ENCODE results near the gene ARF5.

Gene ARF5

GRCh38 chr7:127588697-127589482 is 679 bp downstream of the ARF5 start:
- peak in 1 of 2 donors; percentile 11 for DNase-seq (ENCODE audit: extremely low read depth in 1 of 2, low read depth in 1 of 2)

GRCh38 chr7:127589896-127590295 is 1.7 kb downstream of the ARF5 start:
- DNase-seq (ENCODE audit: extremely low read depth in 1 of 2, low read depth in 1 of 2): no peak

- no peak for DNase-seq (ENCODE audit: extremely low read depth in 1 of 2, low read depth in 1 of 2)
Observed at GRCh38 chr7:127591189-127591588, 3.0 kb downstream of the ARF5 start.

- no peak for DNase-seq (ENCODE audit: extremely low read depth in 1 of 2, low read depth in 1 of 2)
Observed at GRCh38 chr7:127591591-127591990, 3.4 kb downstream of the ARF5 start.

GRCh38 chr7:127592550-127592949 is 4.3 kb downstream of the ARF5 start:
- no peak for DNase-seq (ENCODE audit: extremely low read depth in 1 of 2, low read depth in 1 of 2)

GRCh38 chr7:127594490-127594889 is 6.3 kb downstream of the ARF5 start:
- DNase-seq (ENCODE audit: extremely low read depth in 1 of 2, low read depth in 1 of 2): no peak

- DNase-seq (ENCODE audit: extremely low read depth in 1 of 2, low read depth in 1 of 2): no peak
Observed at GRCh38 chr7:127595737-127596136, 7.5 kb downstream of the ARF5 start.

GRCh38 chr7:127598318-127598717 is 10.1 kb downstream of the ARF5 start:
- DNase-seq (ENCODE audit: extremely low read depth in 1 of 2, low read depth in 1 of 2): no peak

- no peak for DNase-seq (ENCODE audit: extremely low read depth in 1 of 2, low read depth in 1 of 2)
Observed at GRCh38 chr7:127600885-127601284, 12.7 kb downstream of the ARF5 start.

- no peak for DNase-seq (ENCODE audit: extremely low read depth in 1 of 2, low read depth in 1 of 2)
Observed at GRCh38 chr7:127608446-127608845, 20.2 kb downstream of the ARF5 start.

- DNase-seq (ENCODE audit: extremely low read depth in 1 of 2, low read depth in 1 of 2): no peak
Observed at GRCh38 chr7:127609297-127609696, 21.1 kb downstream of the ARF5 start.

- DNase-seq (ENCODE audit: extremely low read depth in 1 of 2, low read depth in 1 of 2): no peak
Observed at GRCh38 chr7:127612263-127612662, 24.1 kb downstream of the ARF5 start.

- DNase-seq (ENCODE audit: extremely low read depth in 1 of 2, low read depth in 1 of 2): no peak
Observed at GRCh38 chr7:127616724-127617123, 28.5 kb downstream of the ARF5 start.

- DNase-seq (ENCODE audit: extremely low read depth in 1 of 2, low read depth in 1 of 2): no peak
Observed at GRCh38 chr7:127618042-127618441, 29.8 kb downstream of the ARF5 start, which contains the start of gene PAX4. PAX4 (minus strand) TSS chr7:127618142; CDS start chr7:127615928, 2,214 bp downstream.

- DNase-seq (ENCODE audit: extremely low read depth in 1 of 2, low read depth in 1 of 2): no peak
Observed at GRCh38 chr7:127618775-127619174, 30.6 kb downstream of the ARF5 start.

- DNase-seq (ENCODE audit: extremely low read depth in 1 of 2, low read depth in 1 of 2): no peak
Observed at GRCh38 chr7:127619681-127620405, 31.6 kb downstream of the ARF5 start.

GRCh38 chr7:127620406-127621233 is 32.4 kb downstream of the ARF5 start:
- no peak for DNase-seq (ENCODE audit: extremely low read depth in 1 of 2, low read depth in 1 of 2)

- DNase-seq (ENCODE audit: extremely low read depth in 1 of 2, low read depth in 1 of 2): no peak
Observed at GRCh38 chr7:127625331-127625730, 37.1 kb downstream of the ARF5 start.

GRCh38 chr7:127628445-127628844 is 40.2 kb downstream of the ARF5 start:
- DNase-seq (ENCODE audit: extremely low read depth in 1 of 2, low read depth in 1 of 2): no peak

- DNase-seq (ENCODE audit: extremely low read depth in 1 of 2, low read depth in 1 of 2): no peak
Observed at GRCh38 chr7:127629268-127629854, 41.1 kb downstream of the ARF5 start.
